GM12878 (cell line): ENCODE results near the gene NAT9. TPM values are rescaled to one million over a fixed set of nuclear protein-coding genes. Genes with fewer than 3 reads are reported as not detected.
A peak's percentile ranks its signal among the peaks of the same experiment; 100 is the strongest.

ENCODE experiments used
- DPF2 ChIP-seq: fragments of 450-650 bp; IDR thresholded peaks from 2 replicates; pipeline ENCODE4 v1.6.1; 2017; ENCODE audit warnings: mild to moderate bottlenecking
- GATAD2B ChIP-seq: fragments of 450-650 bp; conservative IDR thresholded peaks from 2 replicates; pipeline ENCODE4 v1.6.1; 2017; ENCODE audit warnings: low read depth, mild to moderate bottlenecking, moderate library complexity
- IKZF1 ChIP-seq: fragments of 450-650 bp; conservative IDR thresholded peaks from 2 replicates; pipeline ENCODE4 v1.6.1; 2017; ENCODE audit warnings: antibody characterized with exemption, mild to moderate bottlenecking
- IKZF2 ChIP-seq, 2 experiments: fragments of 450-650 bp; IDR thresholded peaks; 2 replicates each; pipeline ENCODE4 v1.6.1; 2017; ENCODE audit warnings: mild to moderate bottlenecking in 2 of 2, moderate library complexity in 2 of 2
- JUND ChIP-seq: IDR thresholded peaks from 2 replicates; pipeline ENCODE4 v1.6.1; 2012; ENCODE audit warnings: low read depth, mild to moderate bottlenecking, low read length, improper control_type of control experiment, moderate library complexity
- LARP7 ChIP-seq: fragments of 450-650 bp; IDR thresholded peaks from 2 replicates; pipeline ENCODE4 v1.6.1; 2017; ENCODE audit warnings: mild to moderate bottlenecking
- MAX ChIP-seq: IDR thresholded peaks from 2 replicates; pipeline ENCODE4 v1.6.1; 2012; ENCODE audit warnings: low read depth, low read length, improper control_type of control experiment
- MEF2B ChIP-seq: fragments of 450-650 bp; IDR thresholded peaks from 2 replicates; pipeline ENCODE4 v1.6.1; 2018; ENCODE audit warnings: mild to moderate bottlenecking, moderate library complexity; ENCODE audit not compliant: partially characterized antibody, poor library complexity, severe bottlenecking
- MXI1 ChIP-seq: fragments of 150-350 bp; IDR thresholded peaks from 2 replicates; pipeline ENCODE4 v1.6.1; 2011; ENCODE audit warnings: low read depth, mild to moderate bottlenecking, inconsistent platforms, low read length, improper control_type of control experiment
- MYB ChIP-seq: fragments of 150-350 bp; IDR thresholded peaks from 2 replicates; pipeline ENCODE4 v1.6.1; 2014; ENCODE audit warnings: mild to moderate bottlenecking, low read depth, low read length, borderline replicate concordance
- NFXL1 ChIP-seq: fragments of 450-650 bp; IDR thresholded peaks from 2 replicates; pipeline ENCODE4 v1.6.1; 2017; ENCODE audit warnings: antibody characterized with exemption, mild to moderate bottlenecking, borderline replicate concordance
- NKRF ChIP-seq: fragments of 450-650 bp; conservative IDR thresholded peaks from 2 replicates; pipeline ENCODE4 v1.6.1; 2017; ENCODE audit warnings: mild to moderate bottlenecking, moderate library complexity
- NR2F1 ChIP-seq: fragments of 450-650 bp; conservative IDR thresholded peaks from 2 replicates; pipeline ENCODE4 v1.6.1; 2017; ENCODE audit warnings: mild to moderate bottlenecking
- POLR2A ChIP-seq: IDR thresholded peaks from 2 replicates; pipeline ENCODE4 v1.6.1; 2011; ENCODE audit warnings: low read depth, mild to moderate bottlenecking, low read length
- RAD21 ChIP-seq: IDR thresholded peaks from 2 replicates; pipeline ENCODE4 v1.6.1; 2011; ENCODE audit warnings: mild to moderate bottlenecking, low read depth, low read length, moderate library complexity; ENCODE audit not compliant: insufficient read depth
- RCOR1 ChIP-seq: conservative IDR thresholded peaks from 2 replicates; pipeline ENCODE4 v1.6.1; 2012; ENCODE audit warnings: low read depth, low read length, improper control_type of control experiment
- SIN3A ChIP-seq: IDR thresholded peaks from 2 replicates; pipeline ENCODE4 v1.6.1; 2012; ENCODE audit warnings: low read depth, low read length, improper control_type of control experiment
- SMARCA5 ChIP-seq: fragments of 450-650 bp; IDR thresholded peaks from 2 replicates; pipeline ENCODE4 v1.6.1; 2017; ENCODE audit warnings: mild to moderate bottlenecking
- SMC3 ChIP-seq: IDR thresholded peaks from 2 replicates; pipeline ENCODE4 v1.6.1; 2011; ENCODE audit warnings: low read length, improper control_type of control experiment, borderline replicate concordance
- SRF ChIP-seq, 2 experiments: IDR thresholded peaks; 2 replicates each; pipeline ENCODE4 v1.6.1; 2011; ENCODE audit warnings: low read depth in 2 of 2, low read length in 2 of 2, mild to moderate bottlenecking in 1 of 2, moderate library complexity in 1 of 2
- STAT1 ChIP-seq: fragments of 450-650 bp; conservative IDR thresholded peaks from 2 replicates; pipeline ENCODE4 v1.6.1; 2014; ENCODE audit warnings: antibody characterized with exemption, mild to moderate bottlenecking
- TAF1 ChIP-seq: IDR thresholded peaks from 2 replicates; pipeline ENCODE4 v1.6.1; 2011; ENCODE audit warnings: mild to moderate bottlenecking, low read depth, low read length, borderline replicate concordance
- TCF12 ChIP-seq: IDR thresholded peaks from 2 replicates; pipeline ENCODE4 v1.6.1; 2011; ENCODE audit warnings: low read depth, mild to moderate bottlenecking, low read length
- ZBTB33 ChIP-seq: fragments of 450-650 bp; IDR thresholded peaks from 2 replicates; pipeline ENCODE4 v1.6.1; 2017; ENCODE audit warnings: mild to moderate bottlenecking
- polyA plus RNA-seq, 11 experiments: library from polyadenylated mRNA; depleted of rRNA in 4 of 11; unstranded in 6 of 11; stranded (reverse) in 5 of 11; fragments of >200 nt; fragmentation: Nextera tagmentation in 4 of 11; fragmentation: Illumina TruSeq in 1 of 11; extraction: Ambion mirVana in 4 of 11; extraction: Trizol in 1 of 11; gene quantifications; 1 replicate in 1 of 11; 2 replicates in 10 of 11; pipeline versions ENCODE4 v1.2.1 to v1.2.3, GENCODE V29; 2011 to 2016; ENCODE audit warnings: inconsistent platforms in 2 of 11, missing spikeins in 2 of 11, low read depth in 1 of 11
- total RNA-seq, 4 experiments: library from RNA; depleted of rRNA in 3 of 4; stranded (reverse); fragments of >200 nt in 3 of 4; fragmentation: Illumina TruSeq in 1 of 4; extraction: Trizol in 1 of 4; gene quantifications; 2 replicates each; pipeline versions ENCODE4 v1.2.1 to v1.2.3, GENCODE V29; 2013 to 2021
- TF ChIP-seq, protein P1 (sequence below): fragments of 450-650 bp; IDR thresholded peaks from 2 replicates; pipeline ENCODE4 v1.6.1; 2017; ENCODE audit warnings: low read depth, mild to moderate bottlenecking, moderate library complexity

NAT9 gene
- total and polyA plus RNA-seq, 10 of the 15 experiments (the other 5 are each of a cell fraction or from before 2014, with no cell fraction given), result 3.5 to 45.3 (median 27.3) TPM

- no peak for TF ChIP-seq MYB
- TF ChIP-seq SMARCA5, result peak; percentile 78; the same call in 1 of the 2 replicates
- TF ChIP-seq NR2F1, result peak; percentile 66
- 0 out of 2 replicates have a peak, but pooled peaks have one; percentile 23 for TF ChIP-seq SIN3A
- peak; percentile 52 for TF ChIP-seq LARP7
- TF ChIP-seq IKZF2 (IDR thresholded peaks at IDR 0.05), result peak; percentile 14 to 38; a peak in 2 of 4 replicates
- peak; percentile 31; the same call in 1 of the 2 replicates for TF ChIP-seq POLR2A
- peak; percentile 76 for TF ChIP-seq SMC3
- no peak for TF ChIP-seq SRF (IDR thresholded peaks at IDR 0.05; ENCODE audit: low read depth in 2 of 2, low read length in 2 of 2)
- peak; percentile 94 for TF ChIP-seq IKZF1
- TF ChIP-seq GATAD2B, result peak; percentile 59; the same call in 1 of the 2 replicates
- TF ChIP-seq, protein P1, sequence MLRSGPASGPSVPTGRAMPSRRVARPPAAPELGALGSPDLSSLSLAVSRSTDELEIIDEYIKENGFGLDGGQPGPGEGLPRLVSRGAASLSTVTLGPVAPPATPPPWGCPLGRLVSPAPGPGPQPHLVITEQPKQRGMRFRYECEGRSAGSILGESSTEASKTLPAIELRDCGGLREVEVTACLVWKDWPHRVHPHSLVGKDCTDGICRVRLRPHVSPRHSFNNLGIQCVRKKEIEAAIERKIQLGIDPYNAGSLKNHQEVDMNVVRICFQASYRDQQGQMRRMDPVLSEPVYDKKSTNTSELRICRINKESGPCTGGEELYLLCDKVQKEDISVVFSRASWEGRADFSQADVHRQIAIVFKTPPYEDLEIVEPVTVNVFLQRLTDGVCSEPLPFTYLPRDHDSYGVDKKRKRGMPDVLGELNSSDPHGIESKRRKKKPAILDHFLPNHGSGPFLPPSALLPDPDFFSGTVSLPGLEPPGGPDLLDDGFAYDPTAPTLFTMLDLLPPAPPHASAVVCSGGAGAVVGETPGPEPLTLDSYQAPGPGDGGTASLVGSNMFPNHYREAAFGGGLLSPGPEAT, result 0 out of 2 replicates have a peak, but pooled peaks have one; percentile 33
- 0 out of 2 replicates have a peak, but pooled peaks have one; percentile 37 for TF ChIP-seq MAX
- TF ChIP-seq JUND, result 0 out of 2 replicates have a peak, but pooled peaks have one; percentile 9
- TF ChIP-seq TCF12, result peak; percentile 62; the same call in 1 of the 2 replicates
- TF ChIP-seq ZBTB33, result no peak
- 0 out of 2 replicates have a peak, but pooled peaks have one; percentile 33 for TF ChIP-seq NKRF
- peak; percentile 25; the same call in 1 of the 2 replicates for TF ChIP-seq MXI1
- peak; percentile 53; the same call in 1 of the 2 replicates for TF ChIP-seq DPF2
- TF ChIP-seq NFXL1, result no peak
- 0 out of 2 replicates have a peak, but pooled peaks have one; percentile 32 for TF ChIP-seq STAT1
- TF ChIP-seq TAF1, result no peak
- TF ChIP-seq RAD21, result peak; percentile 76
- peak; percentile 55 for TF ChIP-seq MEF2B
- 0 out of 2 replicates have a peak, but pooled peaks have one; percentile 35 for TF ChIP-seq RCOR1
Observed at GRCh38 chr17:74736513-74737298, 39.4 kb downstream of the NAT9 start, which contains the start of gene RAB37 (continued).
